GM18508 (cell line): ENCODE data around the gene RLN3.

Experiments
- ATAC-seq: cut with Tn5 transposase; IDR thresholded peaks from one replicate; pipeline ENCODE4 v1.9.1; 2021; ENCODE audit warnings: moderate number of reproducible peaks; ENCODE audit not compliant: insufficient read depth, unreplicated experiment

The RLN3 gene

GRCh38 chr19:14072535-14073260 is 44.8 kb downstream of the RLN3 start, which contains the start of gene MISP3:
MISP3 (plus strand) TSS chr19:14072786; CDS start chr19:14073310, 524 bp downstream.
- no peak for ATAC-seq

- no peak for ATAC-seq
Measured at GRCh38 chr19:14073261-14073924, 45.4 kb downstream of the RLN3 start.

GRCh38 chr19:14073925-14074838 is 46.2 kb downstream of the RLN3 start:
- ATAC-seq: no peak

GRCh38 chr19:14078411-14078810 is 50.5 kb downstream of the RLN3 start:
- ATAC-seq: no peak
